NB4 (cell line): ENCODE data around the gene MUC6.

Experiments used
- CTCF ChIP-seq: IDR thresholded peaks from one replicate; pipeline ENCODE4 v1.5.1; 2012; ENCODE audit warnings: low read depth, low read length
- TF ChIP-seq, protein P1 (sequence below): IDR thresholded peaks from 2 replicates; pipeline ENCODE4 v1.6.1; 2011; ENCODE audit warnings: low read depth, low read length

GRCh38 chr11:1022411-1022810, 14.1 kb downstream of the MUC6 start:
- TF ChIP-seq CTCF = no peak
- TF ChIP-seq, protein P1, sequence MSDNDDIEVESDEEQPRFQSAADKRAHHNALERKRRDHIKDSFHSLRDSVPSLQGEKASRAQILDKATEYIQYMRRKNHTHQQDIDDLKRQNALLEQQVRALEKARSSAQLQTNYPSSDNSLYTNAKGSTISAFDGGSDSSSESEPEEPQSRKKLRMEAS = no peak
